Endothelial cell of umbilical vein (primary cell): ENCODE measurements around the gene BTBD2. TPM values are rescaled to one million over a fixed set of nuclear protein-coding genes. Genes with fewer than 3 reads are reported as not detected.

Experiments
- BruUV-seq: library from RNA; stranded (reverse); fragments of 400-500 nt; replicated peaks from 2 replicates; lab custom pipeline; 2021; lab: Mats Ljungman, UMichigan
- CTCF ChIA-PET: fragments of 300-600, 350-600 bp; sonication (Branson Sonifier 250); formaldehyde crosslinking; loops from one replicate; lab custom pipeline; 2021; ENCODE audit warnings: antibody characterized with exemption, inconsistent platforms; lab: Charles Lee
- POLR2A ChIA-PET: fragments of 300-600, 350-600 bp; sonication (Branson Sonifier 250); formaldehyde crosslinking; loops from one replicate; lab custom pipeline; 2021; ENCODE audit warnings: antibody characterized with exemption, inconsistent platforms; lab: Charles Lee
- DNase-seq: peaks from one replicate; pipeline ENCODE4 v3.0.0-alpha.2; 2011; ENCODE audit warnings: low read depth, low spot score
- FAIRE-seq: peaks from 2 replicates; lab custom pipeline; 2011; peaks lifted over from hg19 to GRCh38; lab: Jason Lieb, UNC
- H2AFZ ChIP-seq: 2 replicates; pipeline ENCODE4 v1.6.0; 2012; ENCODE audit warnings: low read depth, low read length, control low read depth, inconsistent platforms
- H3K27ac ChIP-seq: 2 replicates; pipeline ENCODE4 v1.5.1; 2011; ENCODE audit warnings: low read depth, mild to moderate bottlenecking, control low read depth, low read length, moderate library complexity; ENCODE audit not compliant: insufficient read depth
- H3K27me3 ChIP-seq, 2 experiments: 2 replicates each; pipeline versions ENCODE4 v1.6.0 to v1.6.1; 2011; ENCODE audit warnings: low read length in 2 of 2, mixed read lengths in 1 of 2; ENCODE audit not compliant: control insufficient read depth in 2 of 2, insufficient read depth in 2 of 2
- H3K36me3 ChIP-seq, 2 experiments: 2 replicates in 1 of 2; 3 replicates in 1 of 2; pipeline ENCODE4 v1.5.1; 2011; ENCODE audit warnings: low read length in 2 of 2, mild to moderate bottlenecking in 1 of 2, moderate library complexity in 1 of 2; ENCODE audit not compliant: control insufficient read depth in 2 of 2, insufficient read depth in 2 of 2; ENCODE audit errors: extremely low read depth in 1 of 2
- H3K4me1 ChIP-seq: 3 replicates; pipeline ENCODE4 v1.5.1; 2011; ENCODE audit warnings: mild to moderate bottlenecking, low read length; ENCODE audit not compliant: control insufficient read depth, insufficient read depth; ENCODE audit errors: extremely low read depth
- H3K4me2 ChIP-seq: 2 replicates; pipeline ENCODE4 v1.6.1; 2011; ENCODE audit warnings: low read length, control low read depth, mixed read lengths; ENCODE audit not compliant: insufficient read depth
- H3K4me3 ChIP-seq, 3 experiments: fragments of 200-600 bp in 1 of 3; sonication (generic), shearing (Covaris generic) in 1 of 3; replicated peaks in 1 of 3; 2 replicates each; pipeline ENCODE4 v1.5.1; 2011 to 2016; ENCODE audit warnings: control low read depth in 3 of 3, low read length in 3 of 3, mild to moderate bottlenecking in 2 of 3, inconsistent platforms in 1 of 3, low read depth in 1 of 3, moderate library complexity in 1 of 3; ENCODE audit not compliant: insufficient read depth in 1 of 3
- H3K79me2 ChIP-seq: 2 replicates; pipeline ENCODE4 v1.6.0; 2012; ENCODE audit warnings: low read length, inconsistent platforms; ENCODE audit not compliant: control insufficient read depth, insufficient read depth
- H3K9ac ChIP-seq: replicated peaks from 2 replicates; pipeline ENCODE3; 2011; ENCODE audit warnings: low read length, control low read depth; ENCODE audit not compliant: insufficient read depth; ENCODE audit errors: extremely low read depth
- H3K9me1 ChIP-seq: replicated peaks from 3 replicates; pipeline ENCODE4 v1.6.0; 2011; ENCODE audit warnings: mild to moderate bottlenecking, low read length; ENCODE audit not compliant: control insufficient read depth, insufficient read depth; ENCODE audit errors: extremely low read depth
- H3K9me3 ChIP-seq: replicated peaks from 2 replicates; pipeline ENCODE4 v1.5.1; 2012; ENCODE audit warnings: low read length, inconsistent platforms; ENCODE audit not compliant: control insufficient read depth, insufficient read depth
- H4K20me1 ChIP-seq: replicated peaks from 2 replicates; pipeline ENCODE3; 2011; ENCODE audit warnings: mild to moderate bottlenecking, low read length; ENCODE audit not compliant: control insufficient read depth, insufficient read depth; ENCODE audit errors: extremely low read depth
- EZH2 ChIP-seq: IDR thresholded peaks from 2 replicates; pipeline ENCODE4 v1.6.1; 2012; ENCODE audit warnings: borderline replicate concordance, low read depth, mild to moderate bottlenecking, moderate library complexity, low read length, inconsistent platforms; ENCODE audit not compliant: severe bottlenecking
- FOS ChIP-seq: IDR thresholded peaks from 2 replicates; pipeline ENCODE4 v1.6.1; 2011; ENCODE audit warnings: mild to moderate bottlenecking, low read length, moderate library complexity, borderline replicate concordance; ENCODE audit not compliant: insufficient read depth
- GATA2 ChIP-seq: IDR thresholded peaks from 2 replicates; pipeline ENCODE4 v1.7.0; 2011; ENCODE audit warnings: low read depth, mild to moderate bottlenecking, moderate library complexity, mixed read lengths, low read length; ENCODE audit not compliant: insufficient read length, insufficient read depth
- JUN ChIP-seq: IDR thresholded peaks from 2 replicates; pipeline ENCODE4 v1.6.1; 2011; ENCODE audit warnings: borderline replicate concordance, low read depth; ENCODE audit not compliant: insufficient read length, insufficient read depth
- MYC ChIP-seq: IDR thresholded peaks from one replicate; pipeline ENCODE4 v1.6.1; 2011; ENCODE audit warnings: mild to moderate bottlenecking, low read depth, low read length
- POLR2A ChIP-seq: IDR thresholded peaks from 2 replicates; pipeline ENCODE4 v1.6.1; 2012; ENCODE audit warnings: low read depth, mild to moderate bottlenecking, control low read depth, low read length
- POLR2AphosphoS5 ChIP-seq: IDR thresholded peaks from 2 replicates; pipeline ENCODE4 v1.6.1; 2012; ENCODE audit warnings: low read depth, mild to moderate bottlenecking, control low read depth, low read length, moderate library complexity; ENCODE audit not compliant: insufficient read depth
- dilution Hi-C: fragments of 300-500 bp; cut with MboI; formaldehyde crosslinking; loops from one replicate; pipeline ENCODE4 v1.15.0; 2019; ENCODE audit warnings: low sequenced_read_pairs; ENCODE audit not compliant: extremely low pct_ligation_motif_present
- intact Hi-C: fragments of 100-400 bp; cut with micrococcal nuclease; formaldehyde crosslinking; loops from one replicate; pipeline ENCODE4 v1.10.0; 2022
- polyA plus RNA-seq, 4 experiments: library from polyadenylated mRNA; depleted of rRNA in 3 of 4; stranded (reverse) in 3 of 4; unstranded in 1 of 4; fragments of >200 nt; gene quantifications; 2 replicates each; pipeline versions ENCODE4 v1.2.1 to v1.2.3, GENCODE V29; 2011 to 2012; ENCODE audit warnings: missing spikeins in 1 of 4
- total RNA-seq: library from RNA; stranded (reverse); gene quantifications from 2 replicates; pipeline ENCODE4 v1.2.3, GENCODE V29; 2021
- TF ChIP-seq, protein P1 (sequence below), 2 donors: IDR thresholded peaks; 1 replicate in 1 of 2; 2 replicates in 1 of 2; pipeline ENCODE4 v1.5.1; 2011; ENCODE audit warnings: low read length in 2 of 2, mild to moderate bottlenecking in 2 of 2, moderate library complexity in 2 of 2, control low read depth in 1 of 2, inconsistent platforms in 1 of 2, low read depth in 1 of 2; ENCODE audit not compliant: insufficient read depth in 1 of 2; ENCODE audit errors: extremely low read depth in 1 of 2
- TF ChIP-seq, protein P2 (sequence below): IDR thresholded peaks from 2 replicates; pipeline ENCODE4 v1.6.1; 2011; ENCODE audit not compliant: insufficient read depth, insufficient read length

The BTBD2 gene
- total and polyA plus RNA-seq, 2 donors (not counting 3 experiments of a cell fraction or from before 2014, with no cell fraction given) = 59.2 to 78.2 TPM

DNA sequence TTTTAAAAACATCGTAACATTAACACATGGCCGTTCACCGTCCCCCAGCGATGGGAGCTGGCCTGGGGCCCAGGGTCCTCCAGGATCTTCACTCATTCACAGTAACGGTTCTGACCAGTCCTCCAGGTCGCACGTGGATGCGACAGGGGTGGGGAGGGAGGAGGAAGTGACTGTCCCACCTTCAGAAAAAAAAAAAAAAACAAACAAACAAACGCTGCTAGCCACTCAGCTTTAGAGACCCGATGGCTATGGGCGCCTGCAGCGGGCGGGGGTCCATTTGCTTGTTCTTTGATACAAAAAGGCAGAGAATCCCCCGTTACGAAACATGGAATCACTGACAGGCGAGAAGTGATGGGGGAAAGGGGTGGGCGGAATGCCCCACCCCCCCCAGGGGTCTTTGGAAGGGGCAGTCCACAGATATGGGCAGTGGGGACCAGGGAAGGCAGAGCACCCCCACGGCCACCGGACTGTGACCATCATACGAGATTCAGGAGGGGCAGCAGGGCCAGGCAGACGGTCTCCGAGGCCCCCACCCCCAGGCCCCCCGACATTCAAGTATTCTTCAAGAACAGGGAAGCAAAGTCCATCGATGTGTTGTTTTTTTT is 22.2 kb upstream of the BTBD2 start:
- Histone ChIP-seq H3K27me3 (no peaks in the 10 kb centered on the region), H3K4me3 (no peak overlapping the region), H3K4me2 (no peak overlapping the region), H3K9me1 (no peaks in the 10 kb centered on the region), H3K9ac (no peak overlapping the region), H2AFZ (no peak overlapping the region), H4K20me1 (no peaks in the 10 kb centered on the region), H3K4me1 (peaks cover 10% of the 10 kb centered on the region), H3K36me3 (peaks cover 0 to 38% of the 10 kb centered on the region in 2 experiments), H3K27ac (no peak overlapping the region), H3K79me2 (no peaks in the 10 kb centered on the region), H3K9me3 (no peaks in the 10 kb centered on the region)
- DNase-seq (no peak), FAIRE-seq (no peak)
- intact Hi-C loops = no loop called here
- CTCF ChIA-PET = interaction anchor here (0.9 to 1.0 kb wide), 2 partner anchors 18 to 32 kb away, joined by 4 read pairs; no protein-coding TSS in a partner anchor
- POLR2A ChIA-PET = no interaction called here
- TSS peak; percentile 55 for BruUV-seq
- dilution Hi-C loops = no loop called here
- no peak for TF ChIP-seq POLR2AphosphoS5
- no peak for TF ChIP-seq EZH2
- TF ChIP-seq, protein P1, sequence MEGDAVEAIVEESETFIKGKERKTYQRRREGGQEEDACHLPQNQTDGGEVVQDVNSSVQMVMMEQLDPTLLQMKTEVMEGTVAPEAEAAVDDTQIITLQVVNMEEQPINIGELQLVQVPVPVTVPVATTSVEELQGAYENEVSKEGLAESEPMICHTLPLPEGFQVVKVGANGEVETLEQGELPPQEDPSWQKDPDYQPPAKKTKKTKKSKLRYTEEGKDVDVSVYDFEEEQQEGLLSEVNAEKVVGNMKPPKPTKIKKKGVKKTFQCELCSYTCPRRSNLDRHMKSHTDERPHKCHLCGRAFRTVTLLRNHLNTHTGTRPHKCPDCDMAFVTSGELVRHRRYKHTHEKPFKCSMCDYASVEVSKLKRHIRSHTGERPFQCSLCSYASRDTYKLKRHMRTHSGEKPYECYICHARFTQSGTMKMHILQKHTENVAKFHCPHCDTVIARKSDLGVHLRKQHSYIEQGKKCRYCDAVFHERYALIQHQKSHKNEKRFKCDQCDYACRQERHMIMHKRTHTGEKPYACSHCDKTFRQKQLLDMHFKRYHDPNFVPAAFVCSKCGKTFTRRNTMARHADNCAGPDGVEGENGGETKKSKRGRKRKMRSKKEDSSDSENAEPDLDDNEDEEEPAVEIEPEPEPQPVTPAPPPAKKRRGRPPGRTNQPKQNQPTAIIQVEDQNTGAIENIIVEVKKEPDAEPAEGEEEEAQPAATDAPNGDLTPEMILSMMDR (IDR thresholded peaks at IDR 0.05; ENCODE audit: extremely low read depth in 1 of 2, insufficient read depth in 1 of 2, low read depth in 1 of 2, low read length in 2 of 2) = no peak
- no peak for TF ChIP-seq POLR2A
- TF ChIP-seq JUN = no peak
- TF ChIP-seq MYC = no peak
- no peak for TF ChIP-seq FOS
- TF ChIP-seq GATA2 = no peak
- TF ChIP-seq, protein P2, sequence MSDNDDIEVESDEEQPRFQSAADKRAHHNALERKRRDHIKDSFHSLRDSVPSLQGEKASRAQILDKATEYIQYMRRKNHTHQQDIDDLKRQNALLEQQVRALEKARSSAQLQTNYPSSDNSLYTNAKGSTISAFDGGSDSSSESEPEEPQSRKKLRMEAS = no peak
